GM12874 (cell line): ENCODE results near the gene TMEM248.

ENCODE experiments used
- TF ChIP-seq, protein P1 (sequence below): IDR thresholded peaks from 2 replicates; pipeline ENCODE4 v1.5.1; 2011; ENCODE audit warnings: low read depth, mild to moderate bottlenecking, control low read depth, low read length, moderate library complexity; ENCODE audit not compliant: insufficient read depth

The TMEM248 gene

DNA sequence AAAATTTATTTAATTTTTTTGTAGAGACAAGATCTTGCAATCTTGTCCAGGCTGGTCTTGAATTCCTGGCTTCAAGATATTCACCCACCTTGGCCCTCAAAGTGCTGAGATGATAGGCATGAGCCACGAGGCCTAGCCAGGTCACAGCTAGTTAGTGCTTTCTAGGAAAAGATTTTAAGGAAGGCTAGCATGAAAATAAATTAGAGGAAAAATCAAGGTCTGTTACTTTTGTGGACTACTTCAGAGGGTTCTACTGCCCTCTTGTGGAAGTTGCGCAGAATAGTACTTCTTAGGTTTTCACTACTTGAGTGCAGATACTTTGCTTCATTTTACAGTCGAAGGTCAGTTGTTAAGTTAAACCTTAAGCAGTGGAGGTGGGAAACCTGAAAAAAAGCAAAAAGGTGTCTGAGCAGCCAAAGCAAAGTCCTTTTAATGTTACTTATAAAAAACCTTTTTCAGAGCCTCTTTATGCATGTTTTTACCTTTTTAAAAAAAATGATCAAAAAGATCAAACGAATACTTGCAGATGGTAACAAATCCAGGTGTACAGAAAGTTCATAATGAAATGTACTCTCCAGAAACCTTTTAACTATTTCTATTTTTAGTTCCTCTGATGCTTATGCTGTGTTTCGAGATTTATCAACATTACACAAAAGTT, 79.7 kb downstream of the TMEM248 start:
- TF ChIP-seq, protein P1, sequence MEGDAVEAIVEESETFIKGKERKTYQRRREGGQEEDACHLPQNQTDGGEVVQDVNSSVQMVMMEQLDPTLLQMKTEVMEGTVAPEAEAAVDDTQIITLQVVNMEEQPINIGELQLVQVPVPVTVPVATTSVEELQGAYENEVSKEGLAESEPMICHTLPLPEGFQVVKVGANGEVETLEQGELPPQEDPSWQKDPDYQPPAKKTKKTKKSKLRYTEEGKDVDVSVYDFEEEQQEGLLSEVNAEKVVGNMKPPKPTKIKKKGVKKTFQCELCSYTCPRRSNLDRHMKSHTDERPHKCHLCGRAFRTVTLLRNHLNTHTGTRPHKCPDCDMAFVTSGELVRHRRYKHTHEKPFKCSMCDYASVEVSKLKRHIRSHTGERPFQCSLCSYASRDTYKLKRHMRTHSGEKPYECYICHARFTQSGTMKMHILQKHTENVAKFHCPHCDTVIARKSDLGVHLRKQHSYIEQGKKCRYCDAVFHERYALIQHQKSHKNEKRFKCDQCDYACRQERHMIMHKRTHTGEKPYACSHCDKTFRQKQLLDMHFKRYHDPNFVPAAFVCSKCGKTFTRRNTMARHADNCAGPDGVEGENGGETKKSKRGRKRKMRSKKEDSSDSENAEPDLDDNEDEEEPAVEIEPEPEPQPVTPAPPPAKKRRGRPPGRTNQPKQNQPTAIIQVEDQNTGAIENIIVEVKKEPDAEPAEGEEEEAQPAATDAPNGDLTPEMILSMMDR: peak; percentile 10; the same call in 1 of the 2 replicates

DNA sequence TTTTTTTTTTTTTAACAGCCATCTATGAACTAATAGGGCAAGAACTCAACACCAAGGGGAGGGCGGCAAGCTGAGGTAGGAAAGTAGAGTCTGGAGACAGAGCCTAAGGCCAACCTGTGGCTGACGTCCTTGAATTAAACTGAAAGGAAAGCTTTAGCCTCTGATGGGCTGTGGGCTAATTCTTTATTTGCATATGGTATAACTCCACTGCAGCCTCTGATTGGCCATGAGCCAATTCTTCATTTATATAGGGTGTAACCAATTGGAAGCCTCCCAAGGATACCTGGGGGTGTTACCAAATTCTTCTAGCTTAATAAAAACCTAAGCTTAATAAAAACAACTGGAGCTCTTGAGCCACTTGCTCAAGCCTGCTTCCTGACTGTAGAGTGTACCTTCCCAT, 85.9 kb downstream of the TMEM248 start:
- TF ChIP-seq, protein P1: no peak
